H1 (cell line): Measurements from ENCODE around the gene SNAP25.

Experiments used
- EP300 ChIP-seq, 2 experiments: IDR thresholded peaks; 1 replicate in 1 of 2; 2 replicates in 1 of 2; pipeline ENCODE4 v1.6.1; 2011 to 2012; ENCODE audit warnings: low read depth in 2 of 2, low read length in 2 of 2, mild to moderate bottlenecking in 2 of 2, borderline replicate concordance in 1 of 2, inconsistent platforms in 1 of 2, moderate library complexity in 1 of 2
- JUN ChIP-seq: IDR thresholded peaks from 2 replicates; pipeline ENCODE4 v1.6.1; 2011; ENCODE audit warnings: low read depth, mild to moderate bottlenecking, improper control_type of control experiment, low read length
- JUND ChIP-seq: IDR thresholded peaks from 2 replicates; pipeline ENCODE4 v1.6.1; 2011; ENCODE audit warnings: mild to moderate bottlenecking, improper control_type of control experiment, low read length
- SP1 ChIP-seq: IDR thresholded peaks from 2 replicates; pipeline ENCODE4 v1.6.1; 2011; ENCODE audit warnings: low read depth, low read length
- TAF1 ChIP-seq: IDR thresholded peaks from 2 replicates; pipeline ENCODE4 v1.6.1; 2011; ENCODE audit warnings: mild to moderate bottlenecking, low read depth, low read length
- TF ChIP-seq, protein P1 (sequence below), 3 experiments: IDR thresholded peaks; 1 replicate in 2 of 3; 2 replicates in 1 of 3; pipeline versions ENCODE4 v1.5.1 to v1.6.1; 2011; ENCODE audit warnings: low read length in 3 of 3, mild to moderate bottlenecking in 3 of 3, inconsistent platforms in 2 of 3, low read depth in 1 of 3, moderate library complexity in 1 of 3; ENCODE audit not compliant: insufficient read depth in 1 of 3; ENCODE audit errors: control extremely low read depth in 1 of 3

DNA sequence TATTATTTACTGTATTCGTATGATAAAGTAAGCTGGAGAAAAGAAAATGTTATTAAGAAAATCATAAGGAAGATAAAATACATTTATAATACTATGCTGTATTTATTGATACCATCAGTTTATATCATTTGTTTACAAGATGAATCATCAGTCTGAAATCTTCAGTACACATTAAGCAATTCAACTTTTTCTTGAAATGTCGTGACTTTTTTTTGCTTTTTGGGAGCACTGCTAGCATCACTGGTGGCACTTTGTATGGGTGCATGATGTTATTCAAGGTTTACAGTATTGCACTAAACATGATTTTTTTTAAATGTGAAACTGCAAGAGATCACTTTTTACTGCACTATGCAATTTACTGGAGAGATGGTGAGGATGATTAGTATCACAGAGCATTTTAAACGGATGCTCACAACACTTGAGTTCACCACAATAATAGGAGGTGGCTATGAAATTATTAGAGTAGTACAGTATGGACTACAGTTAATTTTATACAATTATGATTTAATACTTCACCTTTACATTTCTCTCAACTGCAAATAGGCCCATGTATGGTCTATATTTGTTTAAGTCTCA is 85.9 kb downstream of the SNAP25 start:
- TF ChIP-seq SP1 (no peak), EP300 (IDR thresholded peaks at IDR 0.05; ENCODE audit: borderline replicate concordance in 1 of 2, low read depth in 2 of 2, low read length in 2 of 2) (no peak), JUND (no peak), TAF1 (no peak), JUN (no peak)
- TF ChIP-seq, protein P1, sequence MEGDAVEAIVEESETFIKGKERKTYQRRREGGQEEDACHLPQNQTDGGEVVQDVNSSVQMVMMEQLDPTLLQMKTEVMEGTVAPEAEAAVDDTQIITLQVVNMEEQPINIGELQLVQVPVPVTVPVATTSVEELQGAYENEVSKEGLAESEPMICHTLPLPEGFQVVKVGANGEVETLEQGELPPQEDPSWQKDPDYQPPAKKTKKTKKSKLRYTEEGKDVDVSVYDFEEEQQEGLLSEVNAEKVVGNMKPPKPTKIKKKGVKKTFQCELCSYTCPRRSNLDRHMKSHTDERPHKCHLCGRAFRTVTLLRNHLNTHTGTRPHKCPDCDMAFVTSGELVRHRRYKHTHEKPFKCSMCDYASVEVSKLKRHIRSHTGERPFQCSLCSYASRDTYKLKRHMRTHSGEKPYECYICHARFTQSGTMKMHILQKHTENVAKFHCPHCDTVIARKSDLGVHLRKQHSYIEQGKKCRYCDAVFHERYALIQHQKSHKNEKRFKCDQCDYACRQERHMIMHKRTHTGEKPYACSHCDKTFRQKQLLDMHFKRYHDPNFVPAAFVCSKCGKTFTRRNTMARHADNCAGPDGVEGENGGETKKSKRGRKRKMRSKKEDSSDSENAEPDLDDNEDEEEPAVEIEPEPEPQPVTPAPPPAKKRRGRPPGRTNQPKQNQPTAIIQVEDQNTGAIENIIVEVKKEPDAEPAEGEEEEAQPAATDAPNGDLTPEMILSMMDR (IDR thresholded peaks at IDR 0.05; ENCODE audit: control extremely low read depth in 1 of 3, insufficient read depth in 1 of 3, low read depth in 1 of 3, low read length in 3 of 3), result no peak
